ENCODE results near the gene MTERF1.

Gene MTERF1

DNA sequence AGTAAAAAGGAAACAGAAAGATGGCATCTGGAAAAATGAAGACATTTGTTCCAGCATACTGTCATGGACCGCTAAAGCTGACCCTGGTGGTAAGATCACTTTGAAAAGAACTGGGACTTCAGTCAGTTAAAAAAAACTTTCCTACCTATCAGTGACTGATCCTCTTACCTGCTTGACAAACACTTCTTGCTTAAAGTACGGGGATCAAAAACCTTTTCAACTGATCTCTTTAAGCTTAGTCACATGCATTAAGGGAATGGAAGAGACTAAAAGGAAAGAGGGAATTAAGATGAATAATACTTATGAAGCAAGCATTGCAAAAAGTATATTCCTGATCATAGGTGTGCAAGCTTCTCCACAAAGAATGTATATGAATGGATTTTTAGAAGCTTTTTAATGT lies 42.1 kb downstream of the MTERF1 start:
- no peak for DNase-seq (ENCODE audit: extremely low spot score, insufficient read length, low read depth)
- FAIRE-seq = no peak

DNA sequence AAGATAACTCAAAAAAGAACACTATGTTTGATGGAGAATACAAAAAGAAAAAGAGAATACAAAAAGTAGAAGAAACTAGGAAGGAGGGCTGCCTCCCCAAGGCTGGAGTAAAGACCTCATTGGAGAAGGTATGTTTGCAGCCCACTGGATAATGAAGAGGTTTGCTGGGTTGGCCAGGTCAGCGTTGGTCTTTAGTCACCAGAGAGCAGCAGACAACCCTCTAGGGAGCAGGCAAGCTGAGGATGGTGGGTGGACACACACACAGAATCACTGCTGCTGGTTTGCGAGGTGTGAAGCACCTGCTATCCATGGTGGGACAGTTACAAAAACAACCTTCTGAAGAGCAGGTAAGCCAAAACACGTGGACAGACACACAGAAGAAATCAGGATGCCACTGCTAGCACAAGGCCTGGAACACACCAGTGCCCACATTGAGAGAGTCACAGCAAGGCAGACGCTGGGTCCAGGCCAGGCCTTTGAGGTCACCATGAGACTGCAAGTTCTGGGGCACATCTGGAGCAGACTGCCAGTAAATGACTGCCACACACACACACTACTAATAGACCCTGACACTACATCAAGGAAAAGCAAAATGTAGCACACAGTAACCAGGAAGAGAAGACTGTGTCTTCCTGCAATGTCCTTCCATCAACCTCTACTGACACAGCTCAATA lies 43.0 kb downstream of the MTERF1 start:
- FAIRE-seq (no peak), DNase-seq (ENCODE audit: extremely low spot score, insufficient read length, low read depth) (no peak)

DNA sequence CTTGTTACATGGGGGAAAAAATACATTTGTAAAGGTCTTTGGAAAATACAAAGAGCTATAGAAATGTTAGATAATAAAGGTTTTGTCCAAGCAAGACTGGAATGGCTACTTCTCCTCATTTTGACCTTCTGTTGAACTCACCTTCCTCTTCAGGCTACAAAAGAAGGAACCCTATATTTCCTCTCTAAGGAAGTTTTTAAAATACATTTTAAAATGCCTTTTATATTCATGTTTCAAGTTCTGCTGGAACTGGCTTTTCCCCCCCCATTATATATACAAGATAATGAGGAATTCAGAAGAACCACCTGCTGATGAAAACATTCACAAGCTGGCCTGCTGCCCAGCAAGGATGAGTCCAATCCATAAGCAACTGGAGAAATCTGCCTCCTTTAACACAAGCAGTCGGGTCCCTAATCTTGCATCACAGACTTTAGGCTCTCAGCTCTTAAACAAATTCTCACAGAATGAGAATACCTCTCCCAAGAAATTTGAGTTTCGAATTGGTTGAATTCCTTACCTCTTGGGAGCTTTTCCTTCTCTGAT lies 44.6 kb downstream of the MTERF1 start:
- no peak for FAIRE-seq

DNA sequence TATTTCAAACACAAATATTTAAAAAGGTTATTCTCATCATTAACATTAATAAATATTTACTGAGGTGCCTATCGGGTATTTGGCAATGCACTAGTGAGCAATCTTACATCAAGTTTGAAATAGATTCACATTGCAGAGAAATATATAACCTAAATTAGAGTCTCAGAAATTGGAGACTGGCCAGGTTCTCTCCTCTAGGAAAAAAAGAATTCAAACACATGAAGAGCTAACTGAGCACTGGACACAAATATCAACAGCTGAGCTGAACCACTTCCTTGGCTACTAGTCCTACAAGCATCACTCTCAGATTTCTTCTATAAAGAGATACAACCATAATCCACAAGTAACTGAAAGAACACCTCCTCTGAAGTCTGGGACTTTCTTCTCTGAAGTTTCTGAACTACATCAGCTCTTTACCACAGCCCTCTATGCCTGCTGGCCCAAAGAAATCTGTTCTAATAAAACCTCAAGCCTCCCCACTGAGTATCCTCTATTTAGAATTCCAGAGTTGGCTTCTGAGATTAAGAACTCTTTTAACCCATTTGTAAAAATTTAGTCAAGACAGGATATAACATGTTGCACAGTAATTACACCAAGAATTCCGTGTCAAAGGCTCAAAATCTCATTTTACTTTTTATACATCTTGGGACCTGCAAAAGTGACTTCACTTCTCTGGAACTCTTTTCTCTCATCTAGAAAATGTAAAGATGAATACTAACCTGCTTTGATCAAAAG lies 45.2 kb downstream of the MTERF1 start:
- no peak for FAIRE-seq
- DNase-seq (ENCODE audit: extremely low spot score, insufficient read length, low read depth) = no peak

More for the DNA sequence above, 44.6 kb downstream of the MTERF1 start:
- no peak for DNase-seq (ENCODE audit: extremely low spot score, insufficient read length, low read depth)

DNA sequence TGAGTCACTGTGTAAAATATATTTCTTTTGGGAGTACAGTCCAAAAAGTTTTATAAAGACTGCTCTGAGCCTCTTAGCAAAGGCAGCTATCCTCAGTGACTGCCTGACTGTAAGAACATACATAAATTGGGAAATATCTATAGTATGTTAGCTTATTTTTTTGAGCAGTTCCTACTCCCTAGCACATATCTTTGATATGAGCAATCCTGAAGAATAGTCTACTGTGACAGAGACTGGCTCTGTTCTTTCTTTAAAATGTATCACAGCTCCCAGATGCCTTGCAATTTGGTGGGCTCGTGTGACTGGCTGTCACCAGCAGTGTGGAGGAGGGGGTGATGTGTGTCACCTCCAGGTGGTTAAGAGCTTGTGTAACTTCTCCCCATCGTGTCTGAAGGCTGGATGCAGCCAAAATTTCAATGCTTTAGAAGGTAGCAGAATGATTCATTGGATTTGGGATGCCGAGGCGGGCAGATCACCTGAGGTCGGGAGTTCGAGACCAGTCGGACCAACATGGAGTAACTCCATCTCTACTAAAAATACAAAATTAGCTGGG lies 47.9 kb downstream of the MTERF1 start:
- no peak for DNase-seq (ENCODE audit: extremely low spot score, insufficient read length, low read depth)
- FAIRE-seq = no peak

DNA sequence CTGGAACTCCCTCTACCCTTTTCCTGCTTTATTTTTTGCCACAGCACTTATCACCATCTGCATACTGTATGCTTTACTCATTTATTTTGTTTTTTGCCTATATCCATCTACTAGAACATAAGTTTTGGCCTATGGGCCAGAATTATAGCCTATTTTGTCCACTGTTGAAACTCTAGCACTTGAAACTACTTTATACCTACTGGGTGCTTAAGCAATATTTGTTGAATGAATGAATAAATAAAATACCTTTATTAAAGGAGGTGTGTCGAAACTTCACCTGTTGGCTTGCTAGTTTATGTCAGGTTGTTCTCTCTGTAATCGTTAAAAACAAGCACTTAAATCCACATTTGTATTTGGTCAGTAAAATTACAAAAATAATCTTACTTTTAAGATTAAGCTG lies 53.3 kb downstream of the MTERF1 start:
- no peak for DNase-seq (ENCODE audit: extremely low spot score, insufficient read length, low read depth)
- FAIRE-seq = no peak

DNA sequence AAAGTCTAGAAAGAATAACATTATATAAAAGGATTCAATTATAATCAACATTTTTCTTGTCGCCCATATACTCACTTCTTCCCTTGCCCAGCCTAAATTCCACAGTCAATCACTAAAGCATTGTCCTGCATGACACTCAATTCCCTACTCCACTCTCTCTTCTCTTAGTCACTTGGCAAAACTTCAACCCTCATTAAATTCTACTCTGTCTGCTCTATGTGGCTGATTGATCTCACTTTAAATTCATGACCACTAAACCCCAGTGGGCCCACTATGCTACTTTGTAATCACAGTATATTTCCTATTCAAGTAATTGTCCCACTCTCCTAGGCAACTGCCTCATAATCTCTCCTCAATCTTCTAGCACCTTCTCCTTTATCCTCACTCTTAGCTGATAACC lies 54.1 kb downstream of the MTERF1 start:
- FAIRE-seq (no peak), DNase-seq (ENCODE audit: extremely low spot score, insufficient read length, low read depth) (no peak)

DNA sequence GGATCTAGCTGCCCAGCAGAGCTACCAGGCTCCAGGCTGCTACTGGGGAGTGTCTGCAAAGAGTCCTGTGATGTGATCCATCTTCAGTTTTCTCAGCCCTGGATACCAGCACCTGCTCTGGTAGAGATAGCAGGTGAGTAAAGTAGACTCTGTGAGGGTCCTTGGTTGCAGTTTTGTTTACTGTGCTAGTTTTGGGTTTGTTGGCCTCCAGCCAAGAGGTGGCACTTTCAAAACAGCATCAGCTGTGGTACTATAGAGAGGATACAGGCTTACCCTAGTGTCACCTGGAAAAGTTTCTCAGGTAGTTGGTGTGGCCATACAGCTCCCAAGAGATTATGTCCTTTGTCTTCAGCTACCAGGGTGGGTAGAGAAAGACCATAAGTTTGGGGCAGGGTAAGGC lies 56.3 kb downstream of the MTERF1 start:
- DNase-seq (ENCODE audit: extremely low spot score, insufficient read length, low read depth) = no peak

More for the DNA sequence above, 56.3 kb downstream of the MTERF1 start:
- no peak for FAIRE-seq
